MM.1S (cell line): ENCODE results near the gene PPP2R2D.

Experiments used
- DNase-seq: peaks from one replicate; pipeline ENCODE4 v3.0.0-alpha.2; 2015
- H2AFZ ChIP-seq: fragments of 300-600 bp; sonication (generic); 2 replicates; pipeline ENCODE4 v1.6.0; 2016; ENCODE audit warnings: antibody characterized with exemption, low read length
- H3F3A ChIP-seq: fragments of 300-600 bp; sonication (generic); 2 replicates; pipeline ENCODE4 v1.6.1; 2016; ENCODE audit warnings: mild to moderate bottlenecking, antibody characterized with exemption, low read length, moderate library complexity, mixed read lengths; ENCODE audit not compliant: insufficient read depth
- H3K27ac ChIP-seq: fragments of 300-600 bp; sonication (generic); 2 replicates; pipeline ENCODE4 v1.5.1; 2016; ENCODE audit warnings: mild to moderate bottlenecking, low read length
- H3K27me3 ChIP-seq: fragments of 300-600 bp; sonication (generic); replicated peaks from 2 replicates; pipeline ENCODE4 v1.6.0; 2016; ENCODE audit warnings: low read length; ENCODE audit not compliant: insufficient read depth
- H3K36me3 ChIP-seq: fragments of 300-600 bp; sonication (generic); replicated peaks from 2 replicates; pipeline ENCODE4 v1.6.1; 2016; ENCODE audit warnings: mild to moderate bottlenecking, low read length, mixed read lengths; ENCODE audit not compliant: insufficient read depth
- H3K4me1 ChIP-seq: fragments of 300-600 bp; sonication (generic); 2 replicates; pipeline ENCODE4 v1.6.1; 2016; ENCODE audit warnings: low read length, mixed read lengths
- H3K4me2 ChIP-seq: fragments of 300-600 bp; sonication (generic); 2 replicates; pipeline ENCODE4 v1.6.0; 2016; ENCODE audit warnings: low read depth, low read length
- H3K4me3 ChIP-seq: fragments of 300-600 bp; sonication (generic); 2 replicates; pipeline ENCODE4 v1.5.1; 2016; ENCODE audit warnings: low read length, mixed read lengths
- H3K79me2 ChIP-seq: fragments of 300-600 bp; sonication (generic); 2 replicates; pipeline ENCODE4 v1.6.1; 2016; ENCODE audit warnings: mixed run types, low read length, mixed read lengths
- H3K9ac ChIP-seq: fragments of 300-600 bp; sonication (generic); 2 replicates; pipeline ENCODE4 v1.6.1; 2016; ENCODE audit warnings: low read length, mixed read lengths
- H3K9me2 ChIP-seq: fragments of 300-600 bp; sonication (generic); replicated peaks from 2 replicates; pipeline ENCODE4 v1.6.1; 2016; ENCODE audit warnings: mild to moderate bottlenecking, low read length, mixed read lengths; ENCODE audit not compliant: insufficient read depth
- H3K9me3 ChIP-seq: fragments of 300-600 bp; sonication (generic); replicated peaks from 2 replicates; pipeline ENCODE4 v1.6.1; 2016; ENCODE audit warnings: mild to moderate bottlenecking, low read length, mixed read lengths; ENCODE audit not compliant: insufficient read depth
- H4K20me1 ChIP-seq: fragments of 300-600 bp; sonication (generic); 2 replicates; pipeline ENCODE4 v1.6.1; 2016; ENCODE audit warnings: mild to moderate bottlenecking, low read length, moderate library complexity, mixed read lengths; ENCODE audit not compliant: insufficient read depth
- CTCF ChIP-seq: fragments of 300-600 bp; sonication (generic); IDR thresholded peaks from 2 replicates; pipeline ENCODE4 v1.5.1; 2016; ENCODE audit warnings: antibody characterized with exemption, low read length, mixed read lengths
- EZH2 ChIP-seq: fragments of 300-600 bp; sonication (generic); optimal IDR thresholded peaks from 2 replicates; pipeline ENCODE3; 2017; ENCODE audit warnings: low read depth, mild to moderate bottlenecking, antibody characterized with exemption, low read length, mixed read lengths
- EZH2phosphoT487 ChIP-seq: fragments of 300-600 bp; sonication (generic); IDR thresholded peaks from 2 replicates; pipeline ENCODE4 v1.6.1; 2018; ENCODE audit warnings: antibody characterized with exemption, low read length

The PPP2R2D gene

GRCh38 chr10:131923038-131923756 is 22.4 kb downstream of the PPP2R2D start:
- H4K20me1 ChIP-seq, result no peaks in the 10 kb centered on the region
- no peaks in the 10 kb centered on the region for H3K9me2 ChIP-seq
- no peaks in the 10 kb centered on the region for H3K4me1 ChIP-seq
- no peak overlapping the region for H3K27ac ChIP-seq
- no peak overlapping the region for H2AFZ ChIP-seq
- H3F3A ChIP-seq, result no peaks in the 10 kb centered on the region
- H3K27me3 ChIP-seq, result no peaks in the 10 kb centered on the region
- TF ChIP-seq CTCF, result no peak
- no peak for TF ChIP-seq EZH2phosphoT487
- no peak for TF ChIP-seq EZH2
- no peak overlapping the region for H3K4me2 ChIP-seq
- no peak overlapping the region for H3K4me3 ChIP-seq
- H3K9ac ChIP-seq, result no peak overlapping the region
- H3K79me2 ChIP-seq, result peaks cover 88% of the 10 kb centered on the region
- no peak for DNase-seq
- H3K9me3 ChIP-seq, result no peaks in the 10 kb centered on the region
- 0 out of 2 replicates have a peak, but pooled peaks cover 7% of the 10 kb centered on the region for H3K36me3 ChIP-seq

- Histone ChIP-seq H3K79me2 (peaks cover 99% of the 10 kb centered on the region), H3K4me2 (no peak overlapping the region), H3K9ac (no peak overlapping the region), H3K27me3 (no peaks in the 10 kb centered on the region), H3K27ac (no peak overlapping the region), H3F3A (no peaks in the 10 kb centered on the region), H4K20me1 (no peaks in the 10 kb centered on the region), H3K4me3 (no peak overlapping the region), H3K9me3 (no peaks in the 10 kb centered on the region), H3K9me2 (no peaks in the 10 kb centered on the region), H3K36me3 (peaks cover 7% of the 10 kb centered on the region; the same call in 1 of the 2 replicates), H3K4me1 (no peaks in the 10 kb centered on the region), H2AFZ (no peak overlapping the region)
- TF ChIP-seq EZH2, result no peak
- no peak for TF ChIP-seq EZH2phosphoT487
- TF ChIP-seq CTCF, result no peak
- DNase-seq, result no peak
Measured at GRCh38 chr10:131925011-131925649, 24.3 kb downstream of the PPP2R2D start.

GRCh38 chr10:131925716-131926115 is 24.9 kb downstream of the PPP2R2D start:
- no peak for TF ChIP-seq EZH2phosphoT487
- TF ChIP-seq CTCF, result no peak
- no peak for TF ChIP-seq EZH2
- Histone ChIP-seq H3K27ac (no peak overlapping the region), H3K36me3 (peaks cover 12% of the 10 kb centered on the region; the same call in 1 of the 2 replicates), H3K4me3 (no peak overlapping the region), H3K27me3 (no peaks in the 10 kb centered on the region), H3K4me2 (no peak overlapping the region), H3K9me2 (no peaks in the 10 kb centered on the region), H3K4me1 (no peaks in the 10 kb centered on the region), H3K9ac (no peak overlapping the region), H3K9me3 (no peaks in the 10 kb centered on the region), H3F3A (no peaks in the 10 kb centered on the region), H2AFZ (no peak overlapping the region), H3K79me2 (peaks cover 99% of the 10 kb centered on the region), H4K20me1 (no peaks in the 10 kb centered on the region)
- DNase-seq, result no peak
